Measurements from ENCODE around the gene POLRMT. TPM values are rescaled to one million over a fixed set of nuclear protein-coding genes. Genes with fewer than 3 reads are reported as not detected.

POLRMT gene
- total and polyA plus RNA-seq, 2 experiments from 2014 or later = 98.0 to 148 TPM

DNA sequence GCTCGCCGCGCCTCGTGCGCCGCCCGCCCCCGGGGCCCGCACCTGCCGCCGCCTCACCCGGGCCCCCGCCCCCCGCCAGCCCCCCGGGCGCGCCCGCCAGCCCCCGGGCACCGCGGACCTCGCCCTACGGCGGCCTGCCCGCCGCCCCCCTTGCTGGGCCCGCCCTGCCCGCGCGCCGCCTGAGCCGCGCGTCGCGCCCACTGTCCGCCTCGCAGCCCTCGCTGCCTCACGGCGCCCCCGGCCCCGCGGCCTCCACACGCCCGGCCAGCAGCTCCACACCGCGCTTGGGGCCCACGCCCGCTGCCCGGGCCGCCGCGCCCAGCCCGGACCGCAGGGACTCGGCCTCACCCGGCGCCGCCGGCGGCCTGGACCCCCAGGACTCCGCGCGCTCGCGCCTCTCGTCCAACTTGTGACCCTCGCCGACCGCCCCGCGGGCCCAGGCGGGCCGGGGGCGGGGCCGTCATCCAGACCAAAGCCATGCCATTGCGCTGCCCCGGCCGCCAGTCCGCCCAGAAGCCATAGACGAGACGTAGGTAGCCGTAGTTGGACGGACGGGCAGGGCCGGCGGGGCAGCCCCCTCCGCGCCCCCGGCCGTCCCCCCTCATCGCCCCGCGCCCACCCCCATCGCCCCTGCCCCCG is 17.2 kb downstream of the POLRMT start (continued):
- TF ChIP-seq, protein P1, sequence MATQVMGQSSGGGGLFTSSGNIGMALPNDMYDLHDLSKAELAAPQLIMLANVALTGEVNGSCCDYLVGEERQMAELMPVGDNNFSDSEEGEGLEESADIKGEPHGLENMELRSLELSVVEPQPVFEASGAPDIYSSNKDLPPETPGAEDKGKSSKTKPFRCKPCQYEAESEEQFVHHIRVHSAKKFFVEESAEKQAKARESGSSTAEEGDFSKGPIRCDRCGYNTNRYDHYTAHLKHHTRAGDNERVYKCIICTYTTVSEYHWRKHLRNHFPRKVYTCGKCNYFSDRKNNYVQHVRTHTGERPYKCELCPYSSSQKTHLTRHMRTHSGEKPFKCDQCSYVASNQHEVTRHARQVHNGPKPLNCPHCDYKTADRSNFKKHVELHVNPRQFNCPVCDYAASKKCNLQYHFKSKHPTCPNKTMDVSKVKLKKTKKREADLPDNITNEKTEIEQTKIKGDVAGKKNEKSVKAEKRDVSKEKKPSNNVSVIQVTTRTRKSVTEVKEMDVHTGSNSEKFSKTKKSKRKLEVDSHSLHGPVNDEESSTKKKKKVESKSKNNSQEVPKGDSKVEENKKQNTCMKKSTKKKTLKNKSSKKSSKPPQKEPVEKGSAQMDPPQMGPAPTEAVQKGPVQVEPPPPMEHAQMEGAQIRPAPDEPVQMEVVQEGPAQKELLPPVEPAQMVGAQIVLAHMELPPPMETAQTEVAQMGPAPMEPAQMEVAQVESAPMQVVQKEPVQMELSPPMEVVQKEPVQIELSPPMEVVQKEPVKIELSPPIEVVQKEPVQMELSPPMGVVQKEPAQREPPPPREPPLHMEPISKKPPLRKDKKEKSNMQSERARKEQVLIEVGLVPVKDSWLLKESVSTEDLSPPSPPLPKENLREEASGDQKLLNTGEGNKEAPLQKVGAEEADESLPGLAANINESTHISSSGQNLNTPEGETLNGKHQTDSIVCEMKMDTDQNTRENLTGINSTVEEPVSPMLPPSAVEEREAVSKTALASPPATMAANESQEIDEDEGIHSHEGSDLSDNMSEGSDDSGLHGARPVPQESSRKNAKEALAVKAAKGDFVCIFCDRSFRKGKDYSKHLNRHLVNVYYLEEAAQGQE (IDR thresholded peaks at IDR 0.05; ENCODE audit: unreplicated experiment) = no peak

DNA sequence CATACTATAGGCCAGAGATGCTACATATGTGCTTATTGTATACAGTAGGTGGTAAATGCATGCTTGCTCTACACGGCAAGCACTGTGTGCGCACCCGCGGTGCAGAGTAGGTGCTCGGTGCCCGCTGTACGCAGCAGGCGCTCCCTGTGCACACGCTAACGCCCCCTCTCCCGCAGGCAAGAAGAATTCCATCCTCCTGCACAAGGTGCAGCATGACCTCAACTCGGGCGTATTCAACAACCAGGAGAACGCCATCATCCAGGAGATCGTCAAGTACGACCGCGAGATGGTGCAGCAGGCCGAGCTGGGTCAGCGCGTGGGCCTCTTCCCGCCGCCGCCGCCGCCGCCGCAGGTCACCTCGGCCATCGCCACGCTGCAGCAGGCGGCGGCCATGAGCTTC is 17.7 kb downstream of the POLRMT start:
- H3K4me2 ChIP-seq = peak overlapping the region; percentile 68; the same call in 1 of the 2 replicates
- H3K36me3 Mint-ChIP-seq (ENCODE audit: low read depth) = peaks cover 31% of the 10 kb centered on the region
- peaks cover 4% of the 10 kb centered on the region for H4K20me1 ChIP-seq (replicated peaks; ENCODE audit: insufficient read depth)
- ATAC-seq (peak; percentile 21), DNase-seq (ENCODE audit: low spot score) (peak; percentile 65)
- H3K4me3 ChIP-seq = peak overlapping the region; percentile 41; the same call in 1 of the 2 replicates
- H3K27ac ChIP-seq (ENCODE audit: low read depth) = no peak overlapping the region
- peaks cover 17% of the 10 kb centered on the region for H3K27me3 Mint-ChIP-seq (ENCODE audit: insufficient read depth, low read depth, poor library complexity)
- H3K4me3 Mint-ChIP-seq = peak overlapping the region; percentile 72
- no peaks in the 10 kb centered on the region for H3F3A ChIP-seq (replicated peaks; ENCODE audit: low read depth)
- no peaks in the 10 kb centered on the region for H3K27me3 ChIP-seq (ENCODE audit: insufficient read depth)
- TF ChIP-seq, protein P2, sequence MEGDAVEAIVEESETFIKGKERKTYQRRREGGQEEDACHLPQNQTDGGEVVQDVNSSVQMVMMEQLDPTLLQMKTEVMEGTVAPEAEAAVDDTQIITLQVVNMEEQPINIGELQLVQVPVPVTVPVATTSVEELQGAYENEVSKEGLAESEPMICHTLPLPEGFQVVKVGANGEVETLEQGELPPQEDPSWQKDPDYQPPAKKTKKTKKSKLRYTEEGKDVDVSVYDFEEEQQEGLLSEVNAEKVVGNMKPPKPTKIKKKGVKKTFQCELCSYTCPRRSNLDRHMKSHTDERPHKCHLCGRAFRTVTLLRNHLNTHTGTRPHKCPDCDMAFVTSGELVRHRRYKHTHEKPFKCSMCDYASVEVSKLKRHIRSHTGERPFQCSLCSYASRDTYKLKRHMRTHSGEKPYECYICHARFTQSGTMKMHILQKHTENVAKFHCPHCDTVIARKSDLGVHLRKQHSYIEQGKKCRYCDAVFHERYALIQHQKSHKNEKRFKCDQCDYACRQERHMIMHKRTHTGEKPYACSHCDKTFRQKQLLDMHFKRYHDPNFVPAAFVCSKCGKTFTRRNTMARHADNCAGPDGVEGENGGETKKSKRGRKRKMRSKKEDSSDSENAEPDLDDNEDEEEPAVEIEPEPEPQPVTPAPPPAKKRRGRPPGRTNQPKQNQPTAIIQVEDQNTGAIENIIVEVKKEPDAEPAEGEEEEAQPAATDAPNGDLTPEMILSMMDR (conservative IDR thresholded peaks at IDR 0.05; ENCODE audit: low read depth in 2 of 2) = 0 out of 4 replicates have a peak, but pooled peaks of 1 of the 2 experiments have one; percentile 6
- no peak for TF ChIP-seq NANOG (IDR thresholded peaks at IDR 0.05; ENCODE audit: borderline replicate concordance)
- no peak for TF ChIP-seq STAT1 (IDR thresholded peaks at IDR 0.05; ENCODE audit: unreplicated experiment)
- TF ChIP-seq, protein P1 (IDR thresholded peaks at IDR 0.05; ENCODE audit: unreplicated experiment) = no peak
- no peaks in the 10 kb centered on the region for H3K9me2 ChIP-seq (ENCODE audit: insufficient read depth)
- no peaks in the 10 kb centered on the region for H3K9me3 Mint-ChIP-seq
- H3K36me3 ChIP-seq (ENCODE audit: insufficient read depth) = no peaks in the 10 kb centered on the region
- H2AFZ ChIP-seq = no peak overlapping the region
- H3K4me1 ChIP-seq (ENCODE audit: insufficient read depth) = no peaks in the 10 kb centered on the region
- H3K4me1 Mint-ChIP-seq = peaks cover 6% of the 10 kb centered on the region
- no peak overlapping the region for H3K27ac Mint-ChIP-seq
- H3K79me2 ChIP-seq (replicated peaks; ENCODE audit: insufficient read depth) = no peaks in the 10 kb centered on the region
